SU-DHL-6 (cell line): ENCODE data around the gene MACC1.
A peak's percentile ranks its signal among the peaks of the same experiment; 100 is the strongest.

Experiments
- H2AFZ ChIP-seq: fragments of 200-600 bp; sonication (generic); 2 replicates; pipeline ENCODE4 v1.6.1; 2014; ENCODE audit warnings: low read depth, mild to moderate bottlenecking, moderate library complexity, mixed read lengths, antibody characterized with exemption, low read length; ENCODE audit not compliant: severe bottlenecking
- H3F3A ChIP-seq: fragments of 200-600 bp; shearing (Covaris generic); 2 replicates; pipeline ENCODE4 v1.6.0; 2016; ENCODE audit warnings: antibody characterized with exemption, mild to moderate bottlenecking; ENCODE audit not compliant: insufficient read depth
- H3K27ac ChIP-seq: fragments of 200-600 bp; sonication (generic); 2 replicates; pipeline ENCODE4 v1.5.1; 2016; ENCODE audit warnings: low read depth, mild to moderate bottlenecking, low read length, moderate library complexity, mixed read lengths
- H3K27me3 ChIP-seq: fragments of 200-600 bp; sonication (generic), shearing (Covaris generic); 2 replicates; pipeline ENCODE4 v1.6.0; 2014; ENCODE audit warnings: mild to moderate bottlenecking, low read length
- H3K36me3 ChIP-seq: fragments of 200-600 bp; sonication (generic); 2 replicates; pipeline ENCODE4 v1.6.1; 2014; ENCODE audit warnings: mild to moderate bottlenecking, low read length, mixed read lengths
- H3K4me2 ChIP-seq: fragments of 300-600, 200-600 bp; shearing (Covaris generic), sonication (generic); 2 replicates; pipeline ENCODE4 v1.6.0; 2014; ENCODE audit warnings: low read length, low read depth, mild to moderate bottlenecking; ENCODE audit not compliant: poor library complexity, severe bottlenecking
- H3K4me3 ChIP-seq: fragments of 200-600 bp; sonication (generic); 2 replicates; pipeline ENCODE4 v1.5.1; 2014; ENCODE audit warnings: antibody characterized with exemption, low read length, mild to moderate bottlenecking, mixed read lengths; ENCODE audit not compliant: insufficient read depth, poor library complexity, severe bottlenecking
- H3K79me2 ChIP-seq: fragments of 200-600 bp; sonication (generic); 2 replicates; pipeline ENCODE4 v1.6.1; 2014; ENCODE audit warnings: mild to moderate bottlenecking, low read length, moderate library complexity; ENCODE audit not compliant: insufficient read depth
- H3K9ac ChIP-seq: fragments of 200-600 bp; sonication (generic); 2 replicates; pipeline ENCODE4 v1.7.0; 2014; ENCODE audit warnings: mild to moderate bottlenecking, low read length
- H3K9me2 ChIP-seq: fragments of 200-600 bp; sonication (generic); replicated peaks from 2 replicates; pipeline ENCODE4 v1.6.1; 2014; ENCODE audit warnings: low read length; ENCODE audit not compliant: insufficient read depth
- H3K9me3 ChIP-seq: fragments of 200-600 bp; sonication (generic); 2 replicates; pipeline ENCODE4 v1.6.1; 2014; ENCODE audit warnings: low read length, mixed read lengths; ENCODE audit not compliant: insufficient read depth
- H4K20me1 ChIP-seq: fragments of 200-600 bp; sonication (generic); 2 replicates; pipeline ENCODE4 v1.6.1; 2014; ENCODE audit warnings: low read depth, mild to moderate bottlenecking, antibody characterized with exemption, low read length, moderate library complexity, mixed read lengths
- CTCF ChIP-seq: fragments of 200-600 bp; sonication (generic); IDR thresholded peaks from one replicate; pipeline ENCODE4 v1.5.1; 2017; ENCODE audit warnings: antibody characterized with exemption, mild to moderate bottlenecking, low read length, moderate library complexity; ENCODE audit not compliant: insufficient read depth, poor library complexity, severe bottlenecking
- EZH2phosphoT487 ChIP-seq: fragments of 200-600 bp; sonication (generic), shearing (Covaris generic); conservative IDR thresholded peaks from 2 replicates; pipeline ENCODE4 v1.6.1; 2018; ENCODE audit warnings: mild to moderate bottlenecking, antibody characterized with exemption, low read length, moderate library complexity, mixed read lengths

MACC1 gene

GRCh38 chr7:20220921-20221547 is 3.9 kb upstream of the MACC1 start:
- Histone ChIP-seq H3K27me3 (no peaks in the 10 kb centered on the region), H4K20me1 (no peaks in the 10 kb centered on the region), H3K4me2 (peak overlapping the region; percentile 85), H3K4me3 (peak overlapping the region; percentile 36), H3K36me3 (no peaks in the 10 kb centered on the region), H3K9me3 (no peaks in the 10 kb centered on the region), H3K27ac (peak overlapping the region; percentile 95), H3K9ac (peak overlapping the region; percentile 62), H3K9me2 (no peaks in the 10 kb centered on the region), H2AFZ (peak overlapping the region; percentile 24), H3K79me2 (peaks cover 12% of the 10 kb centered on the region), H3F3A (peaks cover 42% of the 10 kb centered on the region)
- TF ChIP-seq CTCF (no peak), EZH2phosphoT487 (no peak)

GRCh38 chr7:20220293-20220761 is 3.1 kb upstream of the MACC1 start:
- Histone ChIP-seq H3K9me3 (no peaks in the 10 kb centered on the region), H3F3A (peaks cover 42% of the 10 kb centered on the region), H3K27me3 (no peaks in the 10 kb centered on the region), H3K9me2 (no peaks in the 10 kb centered on the region), H3K79me2 (peaks cover 19% of the 10 kb centered on the region), H3K4me2 (peak overlapping the region; percentile 85), H2AFZ (peak overlapping the region; percentile 24), H4K20me1 (no peaks in the 10 kb centered on the region), H3K36me3 (no peaks in the 10 kb centered on the region), H3K9ac (peak overlapping the region; percentile 62), H3K27ac (peak overlapping the region; percentile 95), H3K4me3 (peak overlapping the region; percentile 36)
- no peak for TF ChIP-seq CTCF
- no peak for TF ChIP-seq EZH2phosphoT487

GRCh38 chr7:20219446-20220292 is 2.5 kb upstream of the MACC1 start:
- Histone ChIP-seq H2AFZ (peak overlapping the region; percentile 7), H4K20me1 (no peaks in the 10 kb centered on the region), H3K27ac (peak overlapping the region; percentile 95), H3K79me2 (peaks cover 25% of the 10 kb centered on the region), H3K9me2 (no peaks in the 10 kb centered on the region), H3K9me3 (no peaks in the 10 kb centered on the region), H3K4me3 (peak overlapping the region; percentile 69), H3K9ac (peak overlapping the region; percentile 62), H3K36me3 (0 out of 2 replicates have a peak, but pooled peaks cover under 1% of the 10 kb centered on the region), H3K27me3 (no peaks in the 10 kb centered on the region), H3F3A (peaks cover 42% of the 10 kb centered on the region), H3K4me2 (peak overlapping the region; percentile 85)
- TF ChIP-seq CTCF (no peak), EZH2phosphoT487 (no peak)
